Coronary artery (tissue), 2 donors: ENCODE measurements around the gene APOA4.

ENCODE experiments used
- DNase-seq: peaks from one replicate; pipeline ENCODE4 v3.0.0-alpha.2; 2017; ENCODE audit warnings: low spot score
- H3K27ac ChIP-seq, 2 donors: fragments of 200-600 bp; sonication (generic); one replicate each; pipeline ENCODE4 v1.5.1; 2016 to 2019
- H3K4me3 ChIP-seq: fragments of 200-600 bp; sonication (generic); 2 replicates; pipeline ENCODE4 v1.5.1; 2016; ENCODE audit warnings: mild to moderate bottlenecking, moderate library complexity
- TF ChIP-seq, protein P1 (sequence below): fragments of 200-600 bp; sonication (generic); IDR thresholded peaks from one replicate; pipeline ENCODE4 v1.5.1; 2019; ENCODE audit warnings: antibody characterized with exemption

The APOA4 gene

DNA sequence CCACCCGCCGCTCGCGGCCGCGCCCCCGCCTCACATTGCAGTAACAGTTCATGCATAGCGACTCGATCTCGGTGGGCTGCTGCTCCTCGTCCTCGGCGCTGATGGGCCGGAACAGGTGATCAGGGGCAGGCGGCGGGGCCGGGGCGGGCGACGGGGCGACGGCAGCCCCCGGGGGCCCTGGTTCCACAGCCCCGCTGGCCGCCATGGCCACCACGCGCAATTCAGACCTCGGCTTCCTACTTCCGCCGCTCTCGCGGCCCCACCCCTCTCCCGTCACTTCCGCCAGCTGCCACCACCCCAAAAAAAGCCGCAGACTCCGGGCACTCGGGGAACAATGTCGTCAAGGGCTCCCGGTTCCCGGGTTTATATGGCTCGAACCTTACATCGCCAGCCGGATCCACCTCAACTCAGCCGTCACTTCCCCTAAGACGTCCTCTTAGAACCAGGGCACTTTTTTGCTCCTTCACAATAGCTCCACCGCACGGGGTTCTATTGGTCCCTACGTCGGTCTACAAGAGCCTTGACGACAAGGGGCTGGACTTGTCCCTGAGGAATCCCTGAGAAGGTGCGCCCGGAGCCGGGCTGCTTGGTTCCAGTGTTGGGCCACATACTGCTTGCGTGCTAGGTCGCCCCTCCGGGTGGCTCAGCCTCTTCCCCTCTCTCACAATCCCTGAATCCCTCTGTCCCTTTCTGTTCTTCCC lies 35.2 kb downstream of the APOA4 start, which contains the start of gene ZPR1:
Gene ZPR1 (minus strand): TSS at position 238 of the 701 bp plus-strand sequence. CDS start 33 bp downstream, at position 205.
- peak; percentile 91 for DNase-seq
- H3K27ac ChIP-seq, result peak within 1 kb of the TSS; percentile 82 to 84

DNA sequence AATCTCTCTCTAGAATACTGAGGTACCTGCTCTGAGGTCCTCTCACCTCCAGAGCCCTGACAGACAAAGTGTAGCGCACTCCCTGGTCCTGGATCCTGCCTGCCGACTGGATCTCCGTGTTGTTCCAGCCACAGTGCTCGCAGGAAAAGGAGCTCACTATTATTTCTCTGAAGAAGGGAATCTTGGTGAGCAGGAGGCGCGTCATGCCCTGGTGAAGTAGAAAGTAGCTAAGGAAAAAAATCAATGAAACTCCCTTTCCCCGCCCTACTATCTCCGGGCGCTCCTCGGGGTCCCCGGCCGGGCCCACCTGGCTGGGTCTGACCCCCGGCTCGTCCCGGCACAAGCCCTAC lies 35.7 kb downstream of the APOA4 start:
- TF ChIP-seq, protein P1, sequence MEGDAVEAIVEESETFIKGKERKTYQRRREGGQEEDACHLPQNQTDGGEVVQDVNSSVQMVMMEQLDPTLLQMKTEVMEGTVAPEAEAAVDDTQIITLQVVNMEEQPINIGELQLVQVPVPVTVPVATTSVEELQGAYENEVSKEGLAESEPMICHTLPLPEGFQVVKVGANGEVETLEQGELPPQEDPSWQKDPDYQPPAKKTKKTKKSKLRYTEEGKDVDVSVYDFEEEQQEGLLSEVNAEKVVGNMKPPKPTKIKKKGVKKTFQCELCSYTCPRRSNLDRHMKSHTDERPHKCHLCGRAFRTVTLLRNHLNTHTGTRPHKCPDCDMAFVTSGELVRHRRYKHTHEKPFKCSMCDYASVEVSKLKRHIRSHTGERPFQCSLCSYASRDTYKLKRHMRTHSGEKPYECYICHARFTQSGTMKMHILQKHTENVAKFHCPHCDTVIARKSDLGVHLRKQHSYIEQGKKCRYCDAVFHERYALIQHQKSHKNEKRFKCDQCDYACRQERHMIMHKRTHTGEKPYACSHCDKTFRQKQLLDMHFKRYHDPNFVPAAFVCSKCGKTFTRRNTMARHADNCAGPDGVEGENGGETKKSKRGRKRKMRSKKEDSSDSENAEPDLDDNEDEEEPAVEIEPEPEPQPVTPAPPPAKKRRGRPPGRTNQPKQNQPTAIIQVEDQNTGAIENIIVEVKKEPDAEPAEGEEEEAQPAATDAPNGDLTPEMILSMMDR, result no peak
- DNase-seq, result no peak
- peak overlapping the region; percentile 98 for H3K4me3 ChIP-seq

More for the DNA sequence above, 35.2 kb downstream of the APOA4 start, which contains the start of gene ZPR1:
- TF ChIP-seq, protein P1, result no peak
- H3K4me3 ChIP-seq, result peak within 1 kb of the TSS; percentile 98

DNA sequence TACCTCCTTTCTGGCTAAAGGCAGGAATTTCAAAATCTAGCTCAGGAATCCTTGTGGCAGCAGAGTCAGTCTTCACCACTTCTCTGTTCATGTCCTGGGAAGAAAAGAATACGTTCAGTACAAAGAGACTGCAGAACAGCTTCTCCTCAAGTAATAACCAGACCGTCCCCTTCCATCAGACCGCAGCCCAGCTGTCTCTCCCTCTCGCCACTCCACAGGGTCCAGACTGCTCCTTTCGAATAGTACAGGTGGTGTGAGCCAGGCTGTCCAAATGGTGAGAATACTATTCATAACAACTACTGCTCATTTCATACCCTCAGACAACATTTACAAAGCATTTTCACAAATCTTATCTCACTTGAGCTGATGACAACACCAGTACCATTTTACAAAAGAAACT lies 36.1 kb downstream of the APOA4 start:
- Histone ChIP-seq H3K4me3 (peak overlapping the region; percentile 98), H3K27ac (no peak overlapping the region)
- TF ChIP-seq, protein P1, result no peak
- DNase-seq, result no peak

More for the DNA sequence above, 35.7 kb downstream of the APOA4 start:
- peak overlapping the region; percentile 82 to 84 for H3K27ac ChIP-seq

DNA sequence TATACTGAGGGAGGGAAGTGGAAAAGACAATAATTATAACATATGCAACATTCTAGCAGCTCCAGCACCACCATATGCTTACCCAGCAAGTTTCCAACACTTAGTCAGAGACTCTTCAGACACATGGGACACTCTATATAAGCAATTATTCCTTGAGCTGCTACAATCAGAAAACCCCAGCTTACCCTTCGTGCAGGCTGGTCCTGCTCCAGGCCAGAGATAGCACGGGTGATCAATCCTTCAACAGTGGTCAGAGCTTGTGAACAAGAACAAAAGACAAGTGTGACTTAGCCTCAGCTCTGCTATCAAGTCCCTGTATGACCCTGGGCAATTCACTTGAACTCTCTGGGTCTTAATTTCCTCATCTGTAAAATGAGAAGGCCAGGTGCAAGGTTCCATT lies 36.8 kb downstream of the APOA4 start:
- TF ChIP-seq, protein P1, result no peak
- DNase-seq, result no peak
- H3K4me3 ChIP-seq, result no peak overlapping the region
- H3K27ac ChIP-seq, result no peak overlapping the region

DNA sequence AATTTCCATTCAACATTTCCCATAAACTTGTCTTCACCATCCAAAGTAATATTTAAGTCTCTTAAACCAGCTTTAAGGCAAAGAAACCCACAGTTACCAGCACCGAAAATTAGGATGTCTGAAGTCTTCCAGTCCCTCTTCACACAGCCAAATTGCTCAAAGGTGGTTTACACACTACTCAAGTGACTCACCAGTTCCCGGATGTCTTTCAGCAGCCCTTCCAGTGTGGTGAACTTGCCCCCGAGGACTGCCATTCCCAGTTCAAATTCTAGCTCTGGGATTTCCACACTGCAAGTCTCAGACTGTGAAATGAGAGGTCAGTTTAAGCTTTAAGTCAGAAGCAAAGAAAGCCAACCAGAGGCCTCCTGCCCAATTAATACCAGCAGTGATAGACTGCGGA lies 40.4 kb downstream of the APOA4 start:
- TF ChIP-seq, protein P1, result no peak
- Histone ChIP-seq H3K27ac (no peak overlapping the region), H3K4me3 (no peak overlapping the region)
- DNase-seq, result no peak

DNA sequence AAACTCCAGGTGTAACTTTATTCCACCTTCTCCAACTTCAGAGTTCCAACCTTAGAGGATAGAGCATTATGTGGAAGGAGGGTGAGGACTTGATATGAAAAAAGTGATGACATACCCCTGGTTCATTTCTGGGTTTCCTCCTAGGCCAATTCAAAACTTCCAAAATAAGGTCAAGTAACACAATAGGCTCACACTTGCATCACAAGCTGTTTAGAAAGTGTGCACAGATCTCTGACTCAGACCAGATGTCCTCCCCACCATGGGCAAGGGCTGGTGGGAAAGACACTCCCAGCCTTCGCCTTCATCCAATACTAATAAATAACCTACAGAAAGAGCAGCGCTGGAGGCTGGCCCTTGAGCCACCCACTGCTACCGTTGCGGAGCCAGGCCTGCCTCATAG lies 44.5 kb downstream of the APOA4 start:
- no peak overlapping the region for H3K27ac ChIP-seq
- TF ChIP-seq, protein P1, result no peak
- H3K4me3 ChIP-seq, result no peak overlapping the region
- DNase-seq, result no peak

DNA sequence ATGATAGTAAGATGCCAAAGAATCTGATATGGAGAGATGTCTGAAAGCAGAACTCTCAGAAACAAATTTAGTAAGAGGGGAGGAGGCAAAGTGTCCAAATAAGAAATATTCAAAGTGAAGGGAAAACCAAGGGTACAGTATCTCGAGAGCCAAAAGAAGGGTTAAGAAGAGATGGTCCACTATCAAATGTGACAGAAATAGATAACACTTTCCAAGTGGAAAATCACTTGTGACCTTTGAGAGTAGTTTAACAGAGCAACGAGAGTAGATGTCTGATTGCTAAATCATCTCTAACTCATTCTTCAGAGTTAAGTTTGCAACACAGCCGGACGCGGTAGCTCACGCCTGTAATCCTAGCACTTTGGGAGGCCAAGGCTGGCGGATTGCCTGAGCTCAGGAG lies 46.0 kb downstream of the APOA4 start:
- Histone ChIP-seq H3K27ac (no peak overlapping the region), H3K4me3 (no peak overlapping the region)
- TF ChIP-seq, protein P1, result no peak
- no peak for DNase-seq
